Erythroblast (primary cell): Measurements from ENCODE around the gene RNF25.

ENCODE experiments used
- GATA1 ChIP-seq: IDR thresholded peaks from 2 replicates; pipeline ENCODE4 v1.6.1; 2011; ENCODE audit warnings: low read depth, mild to moderate bottlenecking, control low read depth, low read length, moderate library complexity
- POLR2A ChIP-seq: IDR thresholded peaks from 2 replicates; pipeline ENCODE4 v1.6.1; 2011; ENCODE audit warnings: mild to moderate bottlenecking, low read length

DNA sequence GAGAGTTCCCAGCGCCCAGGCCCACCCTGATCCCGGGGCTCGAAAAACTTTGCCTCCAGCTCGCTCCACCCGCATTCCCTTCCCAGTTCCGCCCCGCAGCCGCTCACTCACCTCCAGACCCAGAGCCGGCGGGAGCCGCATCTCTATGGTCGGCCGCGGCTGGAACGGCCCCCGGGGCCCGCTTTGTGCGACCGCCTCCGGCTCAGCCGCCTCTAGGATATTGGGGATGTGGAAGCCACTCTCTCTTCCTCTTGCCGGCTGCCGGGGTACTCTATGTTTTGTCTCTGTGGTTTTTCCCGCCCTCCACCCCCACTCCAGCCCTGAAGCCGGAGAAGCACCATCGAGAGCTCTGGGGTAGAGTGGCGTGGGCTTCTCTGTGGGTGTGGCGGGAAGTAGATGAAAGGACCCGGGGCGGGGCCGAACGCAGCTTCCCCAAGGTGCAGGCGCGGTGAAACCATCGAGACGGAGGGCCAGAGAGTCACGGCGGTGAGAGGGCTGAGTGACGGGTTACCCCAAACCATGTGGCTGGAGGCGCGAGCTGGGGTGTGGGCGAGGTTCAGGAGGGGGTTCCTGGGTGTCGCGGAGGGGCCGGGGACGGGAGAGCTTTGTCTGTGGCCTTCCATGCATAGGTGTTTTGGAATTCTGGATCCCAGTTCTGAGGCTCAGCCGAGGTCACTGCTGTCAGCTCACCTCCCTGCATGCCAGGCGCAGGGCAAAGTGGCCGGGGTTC, 12.4 kb downstream of the RNF25 start, which contains the start of the genes BCS1L and ZNF142:
- TF ChIP-seq POLR2A (peak; percentile 78), GATA1 (no peak)
